Measurements from ENCODE around the gene TMEM63A. TPM values are rescaled to one million over a fixed set of nuclear protein-coding genes. Genes with fewer than 3 reads are reported as not detected.
"Not testable (repeated sequence)": the region's sequence is repeated elsewhere in the genome, so short reads cannot be mapped to it uniquely, and the experiment has no call there.

TMEM63A gene
- polyA plus RNA-seq, 1 donor (not counting 4 experiments of a cell fraction or from before 2014, with no cell fraction given), result 16.5 TPM

GRCh38 chr1:225809842-225810578 lies 72.2 kb downstream of the TMEM63A start, which contains the start of gene EPHX1:
TSS of gene EPHX1 (plus strand) at chr1:225810124. CDS start at chr1:225828730, 18,606 bp downstream.
- no peaks in the 10 kb centered on the region for H3K9me1 ChIP-seq (ENCODE audit: control insufficient read depth, extremely low read depth, insufficient read depth, low read length)
- H2AFZ ChIP-seq (ENCODE audit: control insufficient read depth, low read length), result peak within 1 kb of the TSS; percentile 92
- H3K27ac ChIP-seq (ENCODE audit: control insufficient read depth, insufficient read depth, low read length), result no peak within 1 kb of the TSS
- H3K4me2 ChIP-seq (ENCODE audit: control insufficient read depth, extremely low read depth, insufficient read depth, low read depth, low read length), result peak within 1 kb of the TSS; percentile 82
- TF ChIP-seq CTCF (optimal IDR thresholded peaks at IDR 0.05 in 1 of 3, IDR thresholded peaks at IDR 0.05 in 1 of 3, conservative IDR thresholded peaks at IDR 0.05 in 1 of 3; ENCODE audit: extremely low read depth in 1 of 3, insufficient read depth in 2 of 3, low read length in 3 of 3), result peak in 2 of 3 experiments; percentile 30 to 58
- TF ChIP-seq EZH2 (IDR thresholded peaks at IDR 0.05; ENCODE audit: low read length), result no peak
- dilution Hi-C loops (cut with MboI; ENCODE audit: extremely low pct_ligation_motif_present, low sequenced_read_pairs), result no loop called here
- H3K4me1 ChIP-seq (ENCODE audit: control insufficient read depth, extremely low read depth, insufficient read depth, low read length), result peaks cover 5% of the 10 kb centered on the region
- H3K9me3 ChIP-seq (ENCODE audit: control insufficient read depth, low read depth, low read length), result no peaks in the 10 kb centered on the region
- no peaks in the 10 kb centered on the region for H3K79me2 ChIP-seq (ENCODE audit: control insufficient read depth, insufficient read depth, low read length)
- no peaks in the 10 kb centered on the region for H3K27me3 ChIP-seq (ENCODE audit: control insufficient read depth, extremely low read depth, insufficient read depth, low read length)
- no peaks in the 10 kb centered on the region for H3K36me3 ChIP-seq (ENCODE audit: control insufficient read depth in 2 of 2, extremely low read depth in 1 of 2, insufficient read depth in 2 of 2, low read length in 2 of 2)
- DNase-seq (ENCODE audit: low read depth, low spot score), result no peak
- FAIRE-seq, result no peak
- peak within 1 kb of the TSS; percentile 65 for H3K9ac ChIP-seq (ENCODE audit: control insufficient read depth, extremely low read depth, insufficient read depth, low read length)
- peak within 1 kb of the TSS; percentile 56 to 62 (median 62) for H3K4me3 ChIP-seq (ENCODE audit: control insufficient read depth in 2 of 3, extremely low read depth in 1 of 3, insufficient read depth in 2 of 3, low read depth in 1 of 3, low read length in 3 of 3)
- no peaks in the 10 kb centered on the region for H4K20me1 ChIP-seq (ENCODE audit: control insufficient read depth, extremely low read depth, insufficient read depth, low read length)

- no peaks in the 10 kb centered on the region for H3K36me3 ChIP-seq (ENCODE audit: control insufficient read depth in 2 of 2, extremely low read depth in 1 of 2, insufficient read depth in 2 of 2, low read length in 2 of 2)
- H3K79me2 ChIP-seq (ENCODE audit: control insufficient read depth, insufficient read depth, low read length), result no peaks in the 10 kb centered on the region
- DNase-seq (ENCODE audit: low read depth, low spot score) (no peak), FAIRE-seq (no peak)
- no peak overlapping the region for H3K27ac ChIP-seq (ENCODE audit: control insufficient read depth, insufficient read depth, low read length)
- H3K4me3 ChIP-seq (ENCODE audit: control insufficient read depth in 2 of 3, extremely low read depth in 1 of 3, insufficient read depth in 2 of 3, low read depth in 1 of 3, low read length in 3 of 3), result no peak overlapping the region
- TF ChIP-seq CTCF (optimal IDR thresholded peaks at IDR 0.05 in 1 of 3, IDR thresholded peaks at IDR 0.05 in 1 of 3, conservative IDR thresholded peaks at IDR 0.05 in 1 of 3; ENCODE audit: extremely low read depth in 1 of 3, insufficient read depth in 2 of 3, low read length in 3 of 3) (no peak), EZH2 (IDR thresholded peaks at IDR 0.05; ENCODE audit: low read length) (no peak)
- no peaks in the 10 kb centered on the region for H3K9me3 ChIP-seq (ENCODE audit: control insufficient read depth, low read depth, low read length)
- no peaks in the 10 kb centered on the region for H3K9me1 ChIP-seq (ENCODE audit: control insufficient read depth, extremely low read depth, insufficient read depth, low read length)
- H2AFZ ChIP-seq (ENCODE audit: control insufficient read depth, low read length), result no peak overlapping the region
- H3K4me2 ChIP-seq (ENCODE audit: control insufficient read depth, extremely low read depth, insufficient read depth, low read depth, low read length), result no peak overlapping the region
- H3K4me1 ChIP-seq (ENCODE audit: control insufficient read depth, extremely low read depth, insufficient read depth, low read length), result no peaks in the 10 kb centered on the region
- no peaks in the 10 kb centered on the region for H4K20me1 ChIP-seq (ENCODE audit: control insufficient read depth, extremely low read depth, insufficient read depth, low read length)
- no peaks in the 10 kb centered on the region for H3K27me3 ChIP-seq (ENCODE audit: control insufficient read depth, extremely low read depth, insufficient read depth, low read length)
- H3K9ac ChIP-seq (ENCODE audit: control insufficient read depth, extremely low read depth, insufficient read depth, low read length), result no peak overlapping the region
- dilution Hi-C loops (cut with MboI; ENCODE audit: extremely low pct_ligation_motif_present, low sequenced_read_pairs), result no loop called here
Measured at GRCh38 chr1:225808136-225808535, 74.0 kb downstream of the TMEM63A start.

DNA sequence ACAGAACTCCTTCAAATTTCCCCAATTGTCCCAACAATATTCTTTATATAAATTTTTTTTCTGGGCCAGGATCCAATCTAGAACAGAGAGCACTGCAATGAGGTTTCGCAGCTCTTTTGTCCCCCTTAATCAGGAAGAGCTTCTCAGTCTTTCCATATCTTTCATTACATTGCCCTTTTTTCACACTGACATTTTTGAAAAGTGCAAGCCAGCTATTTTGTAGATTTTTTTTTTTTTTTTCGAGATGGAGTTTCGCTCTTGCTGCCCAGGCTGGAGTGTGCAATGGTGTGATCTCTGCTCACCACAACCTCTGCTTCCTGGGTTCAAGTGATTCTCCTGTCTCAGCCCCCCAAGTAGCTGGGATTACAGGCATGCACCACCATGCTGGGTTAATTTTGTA lies 75.4 kb downstream of the TMEM63A start:
- H3K9me3 ChIP-seq (ENCODE audit: control insufficient read depth, low read depth, low read length); H3K9me1 ChIP-seq (ENCODE audit: control insufficient read depth, extremely low read depth, insufficient read depth, low read length); DNase-seq (ENCODE audit: low read depth, low spot score); H3K79me2 ChIP-seq (ENCODE audit: control insufficient read depth, insufficient read depth, low read length); FAIRE-seq; H4K20me1 ChIP-seq (ENCODE audit: control insufficient read depth, extremely low read depth, insufficient read depth, low read length); H3K27me3 ChIP-seq (ENCODE audit: control insufficient read depth, extremely low read depth, insufficient read depth, low read length); H3K27ac ChIP-seq (ENCODE audit: control insufficient read depth, insufficient read depth, low read length); H2AFZ ChIP-seq (ENCODE audit: control insufficient read depth, low read length); H3K36me3 ChIP-seq (ENCODE audit: control insufficient read depth in 2 of 2, extremely low read depth in 1 of 2, insufficient read depth in 2 of 2, low read length in 2 of 2); H3K4me3 ChIP-seq (ENCODE audit: control insufficient read depth in 2 of 3, extremely low read depth in 1 of 3, insufficient read depth in 2 of 3, low read depth in 1 of 3, low read length in 3 of 3); H3K9ac ChIP-seq (ENCODE audit: control insufficient read depth, extremely low read depth, insufficient read depth, low read length); H3K4me1 ChIP-seq (ENCODE audit: control insufficient read depth, extremely low read depth, insufficient read depth, low read length); dilution Hi-C loops (cut with MboI; ENCODE audit: extremely low pct_ligation_motif_present, low sequenced_read_pairs); H3K4me2 ChIP-seq (ENCODE audit: control insufficient read depth, extremely low read depth, insufficient read depth, low read depth, low read length): not testable (repeated sequence)

All from keratinocyte (primary cell).